NCI-H1092 (cell line): ENCODE measurements around the gene RHOD.
A peak's percentile ranks its signal among the peaks of the same experiment; 100 is the strongest.

Experiments used
- DNase-seq: peaks from one replicate; lab custom pipeline; 2025; lab: John Stamatoyannopoulos, UW

The RHOD gene

DNA sequence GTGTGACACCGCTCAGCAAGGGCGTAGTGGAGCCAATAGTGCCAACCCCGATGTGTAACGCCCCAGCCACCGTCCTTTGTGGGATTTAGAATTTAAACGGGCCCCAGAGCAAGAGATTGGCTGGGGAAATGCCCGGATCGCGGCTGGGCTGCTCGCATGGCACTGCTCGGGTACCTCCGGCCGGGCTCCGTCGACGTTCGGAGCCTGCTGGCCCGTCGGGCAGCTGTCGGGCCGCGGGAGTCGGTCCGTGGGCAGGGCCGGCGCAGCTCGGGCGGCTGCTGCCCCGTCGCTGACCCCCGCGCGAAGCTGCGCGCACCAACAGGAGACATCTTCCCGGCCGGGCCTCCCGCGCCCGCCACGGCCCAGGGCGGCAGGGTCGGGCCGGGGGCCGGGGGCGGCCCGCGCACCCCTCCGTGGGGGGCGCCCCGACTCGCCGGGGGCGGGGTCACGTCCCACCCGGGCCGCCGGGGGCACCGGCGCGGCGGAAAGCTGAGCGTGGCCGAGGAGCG is 61.1 kb downstream of the RHOD start:
- peak; percentile 24 for DNase-seq

DNA sequence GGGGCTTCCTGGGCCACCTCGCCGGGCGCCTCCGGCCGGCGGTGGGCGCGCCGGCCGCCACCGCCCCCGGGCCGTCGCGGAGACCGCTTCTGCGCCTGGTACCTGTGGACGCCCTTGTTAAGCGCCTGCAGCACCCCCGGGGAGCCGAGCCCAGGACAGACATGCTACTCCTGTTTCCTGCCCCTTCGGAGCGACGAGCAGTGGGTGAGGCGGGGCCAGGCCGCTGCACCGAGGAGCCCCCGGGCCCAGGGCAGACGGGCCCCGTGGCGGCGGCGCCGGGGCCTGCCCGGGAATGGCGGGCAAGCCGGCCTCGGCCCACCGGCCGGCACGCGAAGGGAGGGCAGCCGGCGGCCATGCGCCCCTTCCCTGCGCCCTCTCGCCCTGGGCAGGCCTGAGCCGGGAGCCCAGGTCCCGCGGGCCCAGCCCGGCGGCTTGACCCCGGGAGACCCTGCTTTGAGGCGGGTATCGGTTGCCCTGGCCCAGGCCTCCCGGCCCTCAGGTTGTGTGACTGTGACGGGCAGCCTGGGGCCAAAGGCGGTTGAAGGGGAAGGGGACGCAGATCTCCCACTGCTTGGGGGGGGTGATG is 61.6 kb downstream of the RHOD start:
- DNase-seq = no peak

DNA sequence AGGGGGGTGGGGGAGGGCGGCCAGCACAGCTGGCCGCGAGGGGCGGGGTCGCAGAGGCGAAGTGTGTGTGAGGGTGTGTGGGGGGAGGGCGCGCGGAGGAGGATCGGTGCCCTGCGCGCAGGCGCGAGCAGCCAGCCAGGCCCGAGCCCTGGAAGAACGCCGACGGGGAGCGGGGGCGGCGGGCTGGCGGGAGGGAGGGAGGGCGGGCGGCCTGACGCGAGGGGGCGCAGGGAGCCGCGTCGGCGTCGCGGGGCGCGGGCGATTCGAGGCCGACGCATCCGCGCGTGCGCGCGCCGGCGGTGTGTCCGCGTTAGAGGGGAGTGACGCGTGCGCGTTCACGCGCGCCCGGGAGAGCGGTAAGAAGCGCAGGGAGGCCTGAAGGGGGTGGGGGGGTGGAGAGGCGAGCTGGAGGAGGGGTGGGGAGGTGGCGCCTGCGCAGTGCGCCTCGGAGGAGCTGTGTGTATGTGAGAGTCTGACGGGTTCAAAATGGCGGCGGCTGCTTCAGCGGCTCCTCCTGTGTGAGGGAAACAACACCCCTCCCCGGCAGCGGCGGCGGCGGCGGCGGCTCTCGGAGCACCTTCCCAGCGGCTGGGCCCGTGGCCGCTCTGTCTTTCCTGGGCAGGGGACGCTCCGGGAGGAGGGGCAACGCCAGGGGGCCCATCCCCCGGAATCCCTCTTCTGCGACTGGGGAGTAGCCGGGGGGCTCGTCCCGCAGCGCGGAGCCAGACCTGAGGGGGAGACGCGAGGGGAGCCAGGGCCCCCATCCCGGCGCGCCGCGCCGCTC is 62.3 kb downstream of the RHOD start, which contains the start of gene KDM2A:
Gene KDM2A (plus strand): TSS at position 463 of the 784 bp plus-strand sequence. CDS start 2,054 bp downstream, outside the sequence.
- peak; percentile 99 for DNase-seq

DNA sequence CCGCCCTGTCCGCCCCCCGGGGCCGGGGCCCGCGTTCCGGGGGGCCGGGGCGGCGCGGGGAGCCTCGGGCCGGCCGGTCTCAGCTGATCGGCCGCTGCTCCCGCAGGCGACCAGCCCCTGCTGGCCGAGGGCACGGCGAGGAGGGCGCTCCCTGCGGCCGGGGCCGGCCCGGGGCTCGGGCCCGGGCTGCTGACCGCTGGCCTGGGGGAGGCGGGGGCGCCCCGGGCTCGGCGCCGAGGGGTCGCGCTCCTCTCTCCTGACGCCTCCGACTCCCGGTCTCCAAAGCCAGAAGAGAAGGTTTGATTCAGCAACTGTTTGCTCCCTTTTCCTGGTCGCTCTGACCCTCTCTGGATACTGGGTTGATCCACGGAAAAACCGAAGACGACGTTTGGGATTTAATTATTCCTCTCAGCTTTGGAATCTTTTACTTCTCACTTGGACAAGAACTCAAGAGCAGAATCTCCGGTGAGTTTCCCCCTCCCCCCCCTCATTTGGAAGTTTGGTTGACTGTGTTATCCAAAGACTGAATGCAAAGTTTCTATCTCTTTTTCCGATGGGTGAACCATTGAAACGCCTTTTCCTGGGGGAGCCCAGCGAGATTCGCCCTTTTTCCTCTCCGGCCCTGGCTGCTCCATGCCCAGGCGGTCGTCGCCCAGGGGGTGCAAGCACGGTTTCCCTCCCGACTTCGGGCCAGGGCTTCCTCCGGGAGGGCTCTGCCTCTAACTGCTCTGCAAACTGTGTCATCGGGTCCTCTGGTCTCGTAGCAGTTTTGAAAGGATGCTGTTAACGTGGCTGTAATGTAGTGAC is 63.1 kb downstream of the RHOD start:
- no peak for DNase-seq

- DNase-seq = no peak
Measured at GRCh38 chr11:67120456-67120855, 63.8 kb downstream of the RHOD start.

- no peak for DNase-seq
Measured at GRCh38 chr11:67120881-67121710, 64.4 kb downstream of the RHOD start.
